ENCODE measurements around the gene UBE2E2. TPM values are rescaled to one million over a fixed set of nuclear protein-coding genes. Genes with fewer than 3 reads are reported as not detected.

UBE2E2 gene
- total RNA-seq, 1 donor, result 41.5 TPM

DNA sequence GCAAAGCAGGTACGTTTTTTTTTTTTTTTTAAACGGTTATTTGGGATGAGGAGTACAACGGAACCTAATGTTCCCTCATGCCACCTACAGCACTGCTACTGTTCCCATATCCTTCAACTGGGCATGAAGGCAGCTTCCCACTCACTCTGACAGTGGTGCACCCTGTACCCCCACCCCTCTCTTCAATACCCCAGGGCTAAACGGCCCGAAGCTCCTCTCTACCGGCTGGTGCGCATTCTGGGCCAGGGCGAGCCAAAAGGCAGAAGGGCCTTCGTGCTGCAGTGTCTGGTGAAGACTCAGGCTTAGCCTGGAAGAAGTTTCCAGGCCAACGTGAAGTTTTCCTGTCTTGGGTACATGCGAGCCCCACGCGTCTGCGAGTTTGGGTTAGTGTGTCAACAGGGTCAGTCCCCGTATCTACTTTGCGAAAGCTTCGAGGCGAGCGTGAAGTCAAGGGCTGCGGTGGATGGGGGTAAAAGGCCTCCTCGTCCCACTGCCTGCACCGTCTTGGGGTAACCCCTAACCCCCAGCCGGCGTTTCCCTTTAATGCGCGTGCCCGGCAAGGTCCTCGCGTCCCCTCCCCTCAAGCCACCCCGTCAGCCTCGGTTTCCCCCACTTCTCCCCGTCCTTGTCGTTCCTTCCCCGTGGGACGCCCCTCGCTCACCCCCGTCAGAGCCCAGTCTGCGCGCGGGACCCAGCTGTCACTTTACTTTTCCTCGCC is 765 bp upstream of the UBE2E2 start:
- DNase-seq (ENCODE audit: low read depth), result peak; percentile 15
- peak overlapping the region; percentile 81 for H3K4me3 ChIP-seq (ENCODE audit: low read depth, low read length)
- TF ChIP-seq, protein P1, sequence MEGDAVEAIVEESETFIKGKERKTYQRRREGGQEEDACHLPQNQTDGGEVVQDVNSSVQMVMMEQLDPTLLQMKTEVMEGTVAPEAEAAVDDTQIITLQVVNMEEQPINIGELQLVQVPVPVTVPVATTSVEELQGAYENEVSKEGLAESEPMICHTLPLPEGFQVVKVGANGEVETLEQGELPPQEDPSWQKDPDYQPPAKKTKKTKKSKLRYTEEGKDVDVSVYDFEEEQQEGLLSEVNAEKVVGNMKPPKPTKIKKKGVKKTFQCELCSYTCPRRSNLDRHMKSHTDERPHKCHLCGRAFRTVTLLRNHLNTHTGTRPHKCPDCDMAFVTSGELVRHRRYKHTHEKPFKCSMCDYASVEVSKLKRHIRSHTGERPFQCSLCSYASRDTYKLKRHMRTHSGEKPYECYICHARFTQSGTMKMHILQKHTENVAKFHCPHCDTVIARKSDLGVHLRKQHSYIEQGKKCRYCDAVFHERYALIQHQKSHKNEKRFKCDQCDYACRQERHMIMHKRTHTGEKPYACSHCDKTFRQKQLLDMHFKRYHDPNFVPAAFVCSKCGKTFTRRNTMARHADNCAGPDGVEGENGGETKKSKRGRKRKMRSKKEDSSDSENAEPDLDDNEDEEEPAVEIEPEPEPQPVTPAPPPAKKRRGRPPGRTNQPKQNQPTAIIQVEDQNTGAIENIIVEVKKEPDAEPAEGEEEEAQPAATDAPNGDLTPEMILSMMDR (IDR thresholded peaks at IDR 0.05; ENCODE audit: insufficient read depth, low read depth, low read length), result no peak

DNA sequence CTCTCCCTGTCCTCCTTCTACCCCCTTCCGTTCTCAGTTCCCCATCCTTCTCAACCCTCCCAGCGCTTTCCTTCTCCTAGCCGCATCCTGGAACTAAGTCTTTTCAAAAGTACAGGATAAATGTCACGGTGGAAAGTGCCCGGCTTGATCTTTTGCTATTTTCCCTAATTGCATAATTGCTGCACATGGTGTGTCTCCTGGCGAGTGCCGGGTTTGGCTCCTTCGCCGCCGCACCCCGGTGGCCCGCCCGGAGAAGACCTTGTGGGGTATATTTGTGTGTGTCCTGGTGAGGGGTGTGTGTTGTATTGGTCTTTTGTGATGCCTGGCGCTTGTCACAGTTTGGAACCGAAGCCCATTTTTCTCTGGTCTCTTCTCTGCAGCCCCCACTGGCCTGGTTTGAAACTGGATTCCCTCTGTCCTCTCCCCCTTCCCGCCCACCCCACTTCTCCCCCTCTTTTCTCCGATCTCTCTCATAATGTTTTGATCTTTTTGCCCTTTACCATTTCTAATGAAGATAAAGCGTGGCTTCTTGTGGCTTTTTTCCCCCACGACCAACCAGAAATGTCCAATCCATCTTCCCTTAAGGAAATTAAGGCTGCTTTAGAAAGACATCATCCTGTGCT is 692 bp downstream of the UBE2E2 start:
- TF ChIP-seq, protein P1 (IDR thresholded peaks at IDR 0.05; ENCODE audit: insufficient read depth, low read depth, low read length), result no peak
- DNase-seq (ENCODE audit: low read depth), result peak; percentile 24

DNA sequence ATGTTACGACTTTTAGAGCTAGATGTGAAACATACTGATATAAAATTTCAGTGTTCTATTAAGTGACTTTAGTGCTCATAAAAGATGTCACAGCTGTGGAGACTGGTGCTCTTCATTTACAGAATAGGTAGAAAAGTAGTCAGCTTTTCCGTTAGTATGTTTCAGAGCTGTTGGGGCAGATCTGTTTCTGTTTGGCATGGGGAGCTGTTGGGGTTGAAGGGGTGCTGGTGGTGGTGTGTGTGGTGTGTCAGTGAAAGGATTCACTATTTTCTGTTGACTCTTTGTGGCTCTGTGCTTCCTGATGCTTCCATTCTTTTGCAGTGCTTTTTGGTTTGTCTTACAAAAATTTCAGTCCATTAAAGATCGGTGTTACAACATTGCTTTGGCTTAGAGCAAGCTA is 3.2 kb downstream of the UBE2E2 start:
- H3K4me3 ChIP-seq (ENCODE audit: low read depth, low read length), result no peak overlapping the region
- DNase-seq (ENCODE audit: low read depth), result no peak
- TF ChIP-seq, protein P1 (IDR thresholded peaks at IDR 0.05; ENCODE audit: insufficient read depth, low read depth, low read length), result no peak

More for the DNA sequence above, 692 bp downstream of the UBE2E2 start:
- peak overlapping the region; percentile 81 for H3K4me3 ChIP-seq (ENCODE audit: low read depth, low read length)

DNA sequence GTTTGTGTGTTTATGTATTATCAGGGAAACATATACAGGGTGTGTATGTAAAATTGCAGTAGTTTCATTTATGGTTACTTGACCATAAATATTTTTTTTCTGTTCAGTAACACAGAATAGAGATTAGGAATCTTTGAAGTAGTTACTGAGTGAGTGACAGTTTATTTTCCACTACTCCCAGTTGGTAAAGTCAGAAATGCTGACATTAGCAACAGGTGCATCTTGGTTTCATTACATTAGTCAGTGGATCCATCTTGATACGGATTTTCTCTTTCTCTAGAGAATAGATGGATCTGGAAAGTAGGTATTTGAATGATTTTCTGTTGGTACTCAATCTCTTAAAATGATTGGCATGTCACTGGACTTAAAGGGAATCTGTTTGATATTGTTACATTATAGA is 6.0 kb downstream of the UBE2E2 start:
- TF ChIP-seq, protein P1 (IDR thresholded peaks at IDR 0.05; ENCODE audit: insufficient read depth, low read depth, low read length), result no peak
- H3K4me3 ChIP-seq (ENCODE audit: low read depth, low read length), result no peak overlapping the region
- DNase-seq (ENCODE audit: low read depth), result no peak

DNA sequence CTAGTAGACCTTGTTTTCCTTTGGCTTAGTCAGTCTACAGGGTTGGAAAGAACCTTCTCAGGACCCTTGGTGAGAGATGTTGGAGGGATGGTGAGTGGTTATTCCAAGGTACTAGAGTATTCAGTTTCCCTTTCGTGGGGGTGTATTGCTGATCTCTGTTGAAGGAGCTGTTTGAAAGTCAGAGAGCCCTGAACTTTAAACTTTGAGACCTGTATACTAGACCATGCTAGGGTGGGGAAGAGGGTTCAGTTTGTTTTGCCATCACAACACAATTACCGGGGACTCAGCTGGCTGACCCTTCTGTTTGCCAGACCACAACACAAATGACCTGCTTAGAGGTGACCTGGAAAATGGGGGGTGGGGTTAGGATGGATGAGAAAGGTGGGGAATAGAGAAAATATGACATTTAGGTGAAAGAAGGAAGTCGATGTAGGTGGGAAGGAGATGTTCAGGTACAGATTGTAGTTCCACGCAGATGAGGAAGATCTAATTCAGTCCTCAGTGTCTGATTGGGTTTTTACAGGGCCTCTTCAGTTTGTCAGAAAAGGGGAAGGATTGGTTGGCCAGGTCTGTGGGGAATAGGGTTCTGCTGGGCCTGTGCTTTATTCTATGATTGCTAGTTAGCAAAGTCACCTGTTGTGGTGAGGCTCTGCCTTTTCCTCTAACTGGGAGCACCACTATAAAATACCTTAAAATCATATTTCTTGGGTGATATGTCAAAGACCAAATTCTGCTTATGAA is 6.8 kb downstream of the UBE2E2 start:
- TF ChIP-seq, protein P1 (IDR thresholded peaks at IDR 0.05; ENCODE audit: insufficient read depth, low read depth, low read length), result no peak
- no peak overlapping the region for H3K4me3 ChIP-seq (ENCODE audit: low read depth, low read length)
- DNase-seq (ENCODE audit: low read depth), result no peak

DNA sequence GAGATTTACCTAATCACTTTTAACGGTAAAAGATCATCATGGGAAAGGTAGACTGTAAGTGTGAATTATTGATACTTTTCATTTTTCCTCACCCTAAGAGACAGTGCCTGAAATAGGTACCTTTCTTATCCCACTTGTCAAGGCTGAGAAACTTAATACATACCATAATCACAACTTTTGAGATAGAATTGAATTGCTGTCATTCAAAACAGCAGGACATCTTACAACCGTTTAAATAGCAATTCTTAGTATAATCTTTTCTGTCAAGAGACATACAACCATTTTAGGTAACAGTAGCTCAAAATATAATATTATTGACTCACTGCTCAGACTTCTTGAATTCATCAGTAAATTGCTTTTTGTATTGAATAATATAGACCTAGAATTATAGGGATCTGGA is 10.7 kb downstream of the UBE2E2 start:
- no peak overlapping the region for H3K4me3 ChIP-seq (ENCODE audit: low read depth, low read length)
- TF ChIP-seq, protein P1 (IDR thresholded peaks at IDR 0.05; ENCODE audit: insufficient read depth, low read depth, low read length), result no peak
- DNase-seq (ENCODE audit: low read depth), result no peak

Measured in fibroblast of villous mesenchyme (primary cell).